Activated CD4-positive, alpha-beta T cell treated with anti-CD3 and anti-CD28 coated beads for 4 hours (primary cell): ENCODE data around the gene ZNF74.
"Not testable (repeated sequence)": the region's sequence is repeated elsewhere in the genome, so short reads cannot be mapped to it uniquely, and the experiment has no call there.

Experiments
- DNase-seq, 2 donors: peaks; one replicate each; pipeline ENCODE4 v3.0.0-alpha.2; 2020

Gene ZNF74

GRCh38 chr22:20376983-20377382 is 17.0 kb upstream of the ZNF74 start:
- not testable (repeated sequence) for DNase-seq

- no peak for DNase-seq
These were observed 15.8 kb upstream of the ZNF74 start for GRCh38 chr22:20378110-20378509.

- DNase-seq, result not testable (repeated sequence)
These were observed 15.3 kb upstream of the ZNF74 start for GRCh38 chr22:20378684-20379083.

GRCh38 chr22:20380486-20380885 is 13.5 kb upstream of the ZNF74 start:
- DNase-seq, result no peak

GRCh38 chr22:20383538-20383937 is 10.4 kb upstream of the ZNF74 start:
- no peak for DNase-seq

- no peak for DNase-seq
These were observed 9.8 kb upstream of the ZNF74 start for GRCh38 chr22:20384171-20384570.

GRCh38 chr22:20384865-20385264 is 9.1 kb upstream of the ZNF74 start:
- no peak for DNase-seq

- no peak for DNase-seq
These were observed 7.6 kb upstream of the ZNF74 start for GRCh38 chr22:20386336-20386735.

- DNase-seq, result no peak
These were observed 7.0 kb upstream of the ZNF74 start for GRCh38 chr22:20386972-20387371.

- DNase-seq, result no peak
These were observed 5.8 kb upstream of the ZNF74 start for GRCh38 chr22:20388200-20388599.

- no peak for DNase-seq
These were observed 4.7 kb upstream of the ZNF74 start for GRCh38 chr22:20389288-20389687.

GRCh38 chr22:20390394-20390907 is 3.5 kb upstream of the ZNF74 start:
- no peak for DNase-seq

- DNase-seq, result no peak
These were observed 2.7 kb upstream of the ZNF74 start for GRCh38 chr22:20391222-20391621.

GRCh38 chr22:20392365-20392881 is 1.5 kb upstream of the ZNF74 start:
- not testable (repeated sequence) for DNase-seq

- no peak for DNase-seq
These were observed 807 bp upstream of the ZNF74 start for GRCh38 chr22:20392983-20393704.

- DNase-seq, result no peak
These were observed 1.4 kb downstream of the ZNF74 start for GRCh38 chr22:20395181-20395906.

- no peak for DNase-seq
These were observed 1.9 kb downstream of the ZNF74 start for GRCh38 chr22:20395907-20396287.

- DNase-seq, result no peak
These were observed 2.7 kb downstream of the ZNF74 start for GRCh38 chr22:20396639-20397038.

- DNase-seq, result no peak
These were observed 3.5 kb downstream of the ZNF74 start for GRCh38 chr22:20397498-20397897.

- DNase-seq, result no peak
These were observed 4.5 kb downstream of the ZNF74 start for GRCh38 chr22:20398420-20398819.

- DNase-seq, result no peak
These were observed 6.1 kb downstream of the ZNF74 start for GRCh38 chr22:20399866-20400605.

GRCh38 chr22:20400606-20401375 is 6.8 kb downstream of the ZNF74 start:
- DNase-seq, result no peak
